DND-41 (cell line): Measurements from ENCODE around the gene DYNLRB1.

Source experiments
- ATAC-seq: fragments of 200-7000 bp; cut with Tn5 transposase; 3 replicates; pipeline ENCODE4 v1.9.1; 2021; ENCODE audit warnings: low read depth; ENCODE audit not compliant: insufficient read depth
- DNase-seq: peaks from one replicate; pipeline ENCODE4 v3.0.0-alpha.2; 2020
- H2AFZ ChIP-seq: 2 replicates; pipeline ENCODE4 v1.6.0; 2012; ENCODE audit warnings: low read depth, low read length
- H3K27ac ChIP-seq: 2 replicates; pipeline ENCODE4 v1.5.1; 2012; ENCODE audit warnings: low read length, inconsistent platforms
- H3K27me3 ChIP-seq: fragments of 200-600 bp; sonication (generic); 2 replicates; pipeline ENCODE4 v1.6.0; 2012; ENCODE audit warnings: low read length, mild to moderate bottlenecking, inconsistent platforms; ENCODE audit not compliant: insufficient read depth, poor library complexity
- H3K36me3 ChIP-seq: 2 replicates; pipeline ENCODE4 v1.5.1; 2012; ENCODE audit warnings: low read length, inconsistent platforms; ENCODE audit not compliant: insufficient read depth
- H3K4me1 ChIP-seq: 2 replicates; pipeline ENCODE4 v1.5.1; 2012; ENCODE audit warnings: mild to moderate bottlenecking, low read length; ENCODE audit not compliant: insufficient read depth
- H3K4me2 ChIP-seq: 2 replicates; pipeline ENCODE4 v1.6.0; 2012; ENCODE audit warnings: mild to moderate bottlenecking, moderate library complexity, low read length, inconsistent platforms; ENCODE audit not compliant: insufficient read depth
- H3K4me3 ChIP-seq, 2 experiments: fragments of 200-600 bp in 1 of 2; shearing (Covaris generic) in 1 of 2; 2 replicates each; pipeline ENCODE4 v1.5.1; 2012 to 2016; ENCODE audit warnings: inconsistent platforms in 2 of 2, low read length in 2 of 2, mild to moderate bottlenecking in 2 of 2, low read depth in 1 of 2, moderate library complexity in 1 of 2
- H3K79me2 ChIP-seq: 2 replicates; pipeline ENCODE4 v1.6.0; 2012; ENCODE audit warnings: low read length, inconsistent platforms; ENCODE audit not compliant: insufficient read depth
- H3K9ac ChIP-seq: 2 replicates; pipeline ENCODE4 v1.6.0; 2012; ENCODE audit warnings: low read depth, mild to moderate bottlenecking, inconsistent platforms, low read length, moderate library complexity
- H3K9me3 ChIP-seq: 2 replicates; pipeline ENCODE4 v1.5.1; 2012; ENCODE audit warnings: low read length, moderate library complexity, mild to moderate bottlenecking, inconsistent platforms; ENCODE audit not compliant: insufficient read depth, severe bottlenecking
- H4K20me1 ChIP-seq: 2 replicates; pipeline ENCODE4 v1.6.0; 2012; ENCODE audit warnings: low read length; ENCODE audit not compliant: insufficient read depth
- EZH2 ChIP-seq: IDR thresholded peaks from 3 replicates; pipeline ENCODE4 v1.6.1; 2012; ENCODE audit warnings: borderline replicate concordance, low read depth, mild to moderate bottlenecking, moderate library complexity, low read length, inconsistent platforms; ENCODE audit not compliant: severe bottlenecking
- TF ChIP-seq, protein P1 (sequence below): IDR thresholded peaks from 2 replicates; pipeline ENCODE4 v1.5.1; 2012; ENCODE audit warnings: borderline replicate concordance, low read length, moderate library complexity, mild to moderate bottlenecking; ENCODE audit not compliant: poor library complexity, severe bottlenecking; ENCODE audit errors: extremely low read depth

DYNLRB1 gene

GRCh38 chr20:34571753-34572152 is 55.5 kb downstream of the DYNLRB1 start:
- Histone ChIP-seq H3K79me2 (no peaks in the 10 kb centered on the region), H3K4me1 (no peaks in the 10 kb centered on the region), H3K9ac (no peak overlapping the region), H3K9me3 (no peaks in the 10 kb centered on the region), H3K27ac (no peak overlapping the region), H3K4me2 (no peak overlapping the region), H3K27me3 (no peaks in the 10 kb centered on the region), H3K4me3 (no peak overlapping the region), H2AFZ (no peak overlapping the region), H4K20me1 (no peaks in the 10 kb centered on the region), H3K36me3 (peaks cover 68% of the 10 kb centered on the region)
- TF ChIP-seq EZH2: no peak
- TF ChIP-seq, protein P1, sequence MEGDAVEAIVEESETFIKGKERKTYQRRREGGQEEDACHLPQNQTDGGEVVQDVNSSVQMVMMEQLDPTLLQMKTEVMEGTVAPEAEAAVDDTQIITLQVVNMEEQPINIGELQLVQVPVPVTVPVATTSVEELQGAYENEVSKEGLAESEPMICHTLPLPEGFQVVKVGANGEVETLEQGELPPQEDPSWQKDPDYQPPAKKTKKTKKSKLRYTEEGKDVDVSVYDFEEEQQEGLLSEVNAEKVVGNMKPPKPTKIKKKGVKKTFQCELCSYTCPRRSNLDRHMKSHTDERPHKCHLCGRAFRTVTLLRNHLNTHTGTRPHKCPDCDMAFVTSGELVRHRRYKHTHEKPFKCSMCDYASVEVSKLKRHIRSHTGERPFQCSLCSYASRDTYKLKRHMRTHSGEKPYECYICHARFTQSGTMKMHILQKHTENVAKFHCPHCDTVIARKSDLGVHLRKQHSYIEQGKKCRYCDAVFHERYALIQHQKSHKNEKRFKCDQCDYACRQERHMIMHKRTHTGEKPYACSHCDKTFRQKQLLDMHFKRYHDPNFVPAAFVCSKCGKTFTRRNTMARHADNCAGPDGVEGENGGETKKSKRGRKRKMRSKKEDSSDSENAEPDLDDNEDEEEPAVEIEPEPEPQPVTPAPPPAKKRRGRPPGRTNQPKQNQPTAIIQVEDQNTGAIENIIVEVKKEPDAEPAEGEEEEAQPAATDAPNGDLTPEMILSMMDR: no peak
- DNase-seq: no peak
- ATAC-seq: no peak

DNA sequence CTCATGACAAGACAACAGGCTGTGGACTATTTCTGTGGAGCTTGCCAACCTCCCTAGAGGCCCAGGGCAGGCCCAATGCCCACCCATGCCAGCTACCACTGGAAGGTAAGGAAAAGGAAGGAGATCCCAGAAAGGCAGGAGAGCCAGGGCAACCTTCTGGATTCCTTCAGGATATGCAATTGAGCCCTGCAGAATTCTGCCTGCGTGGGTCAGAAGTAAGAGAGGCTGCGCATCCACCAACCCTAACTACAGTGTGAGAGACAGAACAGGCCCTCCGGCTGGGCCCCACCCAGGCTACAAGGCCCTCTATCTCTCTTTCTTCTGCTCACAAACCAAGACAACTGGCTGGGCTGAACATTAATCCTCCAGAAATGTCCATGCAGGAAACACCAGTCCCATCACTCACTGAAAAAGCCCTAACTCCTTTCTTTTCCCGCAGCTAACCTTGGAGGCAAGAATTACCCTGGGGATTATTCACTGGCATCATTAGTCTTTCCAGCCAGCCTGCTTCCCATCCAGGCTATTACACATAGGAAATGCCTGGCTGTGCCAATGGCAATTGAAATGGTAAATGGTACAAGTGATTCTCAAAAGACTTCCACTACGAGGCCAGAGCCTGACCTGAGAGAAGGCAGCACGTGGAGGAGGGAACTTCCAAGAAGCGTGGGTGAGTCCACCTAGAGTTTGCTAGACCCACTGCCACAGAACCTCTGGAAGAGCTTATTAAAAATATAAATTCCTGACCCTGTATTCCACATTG is 57.5 kb downstream of the DYNLRB1 start:
- H3K4me3 ChIP-seq: no peak overlapping the region
- no peak overlapping the region for H3K27ac ChIP-seq
- no peaks in the 10 kb centered on the region for H3K27me3 ChIP-seq
- no peaks in the 10 kb centered on the region for H4K20me1 ChIP-seq
- ATAC-seq (no peak), DNase-seq (no peak)
- peaks cover 55% of the 10 kb centered on the region for H3K36me3 ChIP-seq
- H2AFZ ChIP-seq: no peak overlapping the region
- no peaks in the 10 kb centered on the region for H3K4me1 ChIP-seq
- H3K9me3 ChIP-seq: no peaks in the 10 kb centered on the region
- TF ChIP-seq, protein P1: no peak
- no peak for TF ChIP-seq EZH2
- H3K4me2 ChIP-seq: no peak overlapping the region
- no peak overlapping the region for H3K9ac ChIP-seq
- H3K79me2 ChIP-seq: no peaks in the 10 kb centered on the region

GRCh38 chr20:34574426-34574825 is 58.2 kb downstream of the DYNLRB1 start:
- Histone ChIP-seq H2AFZ (no peak overlapping the region), H3K27me3 (no peaks in the 10 kb centered on the region), H4K20me1 (no peaks in the 10 kb centered on the region), H3K79me2 (no peaks in the 10 kb centered on the region), H3K36me3 (peaks cover 58% of the 10 kb centered on the region), H3K4me1 (no peaks in the 10 kb centered on the region), H3K27ac (no peak overlapping the region), H3K9me3 (no peaks in the 10 kb centered on the region), H3K4me2 (no peak overlapping the region), H3K4me3 (no peak overlapping the region), H3K9ac (no peak overlapping the region)
- TF ChIP-seq, protein P1: no peak
- TF ChIP-seq EZH2: no peak
- ATAC-seq: no peak
- no peak for DNase-seq
